DOHH2 (cell line): Measurements from ENCODE around the gene SUMF1.

Experiments
- H3F3A ChIP-seq: fragments of 200-600 bp; sonication (generic), shearing (Covaris generic); 2 replicates; pipeline ENCODE4 v1.6.0; 2016; ENCODE audit warnings: antibody characterized with exemption, mild to moderate bottlenecking; ENCODE audit not compliant: control insufficient read depth, insufficient read depth
- H3K27ac ChIP-seq: fragments of 200-600 bp; sonication (generic); 2 replicates; pipeline ENCODE4 v1.5.1; 2014; ENCODE audit warnings: low read depth, mild to moderate bottlenecking, low read length, moderate library complexity
- H3K27me3 ChIP-seq: fragments of 200-600 bp; sonication (generic); 2 replicates; pipeline ENCODE4 v1.6.1; 2014; ENCODE audit warnings: mild to moderate bottlenecking, low read length, mixed read lengths; ENCODE audit not compliant: control insufficient read depth
- H3K36me3 ChIP-seq: fragments of 200-600 bp; sonication (generic); 2 replicates; pipeline ENCODE4 v1.6.1; 2014; ENCODE audit warnings: mild to moderate bottlenecking, low read length, moderate library complexity, mixed read lengths; ENCODE audit not compliant: control insufficient read depth
- H3K4me1 ChIP-seq: fragments of 200-600 bp; sonication (generic); 2 replicates; pipeline ENCODE4 v1.6.1; 2014; ENCODE audit warnings: mild to moderate bottlenecking, low read length, mixed read lengths; ENCODE audit not compliant: control insufficient read depth
- H3K4me2 ChIP-seq: fragments of 200-600 bp; sonication (generic); 2 replicates; pipeline ENCODE4 v1.6.0; 2014; ENCODE audit warnings: mild to moderate bottlenecking, low read length, moderate library complexity
- H3K4me3 ChIP-seq: fragments of 200-600 bp; sonication (generic); 2 replicates; pipeline ENCODE4 v1.5.1; 2014; ENCODE audit warnings: mild to moderate bottlenecking, low read length, mixed read lengths
- H3K79me2 ChIP-seq: fragments of 200-600 bp; sonication (generic); 2 replicates; pipeline ENCODE4 v1.6.1; 2014; ENCODE audit warnings: mild to moderate bottlenecking, low read length, mixed read lengths; ENCODE audit not compliant: control insufficient read depth
- H3K9me2 ChIP-seq: fragments of 200-600 bp; sonication (generic); replicated peaks from 2 replicates; pipeline ENCODE4 v1.6.1; 2014; ENCODE audit warnings: mild to moderate bottlenecking, low read length, mixed read lengths; ENCODE audit not compliant: control insufficient read depth
- H3K9me3 ChIP-seq: fragments of 200-600 bp; sonication (generic); 2 replicates; pipeline ENCODE4 v1.6.1; 2014; ENCODE audit warnings: antibody characterized with exemption, low read length, mixed read lengths; ENCODE audit not compliant: control insufficient read depth, insufficient read depth
- H4K20me1 ChIP-seq: fragments of 200-600 bp; sonication (generic); 2 replicates; pipeline ENCODE4 v1.6.0; 2014; ENCODE audit warnings: low read depth, mild to moderate bottlenecking, antibody characterized with exemption, low read length, moderate library complexity; ENCODE audit not compliant: control insufficient read depth, insufficient read depth
- EZH2phosphoT487 ChIP-seq: fragments of 200-600 bp; sonication (generic); IDR thresholded peaks from 2 replicates; pipeline ENCODE4 v1.6.1; 2017; ENCODE audit warnings: borderline replicate concordance, mild to moderate bottlenecking, antibody characterized with exemption, low read length, moderate library complexity, mixed read lengths
- TF ChIP-seq, protein P1 (sequence below): fragments of 200-600 bp; sonication (generic); IDR thresholded peaks from one replicate; pipeline ENCODE4 v1.5.1; 2014; ENCODE audit warnings: antibody characterized with exemption, mild to moderate bottlenecking, low read depth, low read length; ENCODE audit not compliant: poor library complexity, severe bottlenecking

The SUMF1 gene

DNA sequence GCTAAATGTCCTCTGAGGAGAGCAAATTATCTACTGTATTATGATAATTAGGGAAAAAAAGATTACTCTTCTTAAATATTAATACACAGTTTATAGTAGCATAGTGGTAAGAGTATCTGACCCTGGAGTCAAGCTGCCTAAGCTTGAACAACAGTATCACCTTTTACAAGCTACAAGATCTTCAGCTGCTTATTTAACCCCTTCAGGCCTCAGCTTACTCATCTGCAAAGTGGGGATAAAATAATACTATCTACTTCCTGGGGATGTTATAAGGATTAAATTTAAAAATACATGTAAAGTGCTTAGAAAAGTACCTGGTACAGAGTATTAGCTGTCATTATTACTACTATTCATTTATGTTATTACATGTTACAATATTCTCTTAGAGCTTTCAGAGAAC, 42.0 kb downstream of the SUMF1 start:
- H3K27me3 ChIP-seq = no peaks in the 10 kb centered on the region
- TF ChIP-seq, protein P1, sequence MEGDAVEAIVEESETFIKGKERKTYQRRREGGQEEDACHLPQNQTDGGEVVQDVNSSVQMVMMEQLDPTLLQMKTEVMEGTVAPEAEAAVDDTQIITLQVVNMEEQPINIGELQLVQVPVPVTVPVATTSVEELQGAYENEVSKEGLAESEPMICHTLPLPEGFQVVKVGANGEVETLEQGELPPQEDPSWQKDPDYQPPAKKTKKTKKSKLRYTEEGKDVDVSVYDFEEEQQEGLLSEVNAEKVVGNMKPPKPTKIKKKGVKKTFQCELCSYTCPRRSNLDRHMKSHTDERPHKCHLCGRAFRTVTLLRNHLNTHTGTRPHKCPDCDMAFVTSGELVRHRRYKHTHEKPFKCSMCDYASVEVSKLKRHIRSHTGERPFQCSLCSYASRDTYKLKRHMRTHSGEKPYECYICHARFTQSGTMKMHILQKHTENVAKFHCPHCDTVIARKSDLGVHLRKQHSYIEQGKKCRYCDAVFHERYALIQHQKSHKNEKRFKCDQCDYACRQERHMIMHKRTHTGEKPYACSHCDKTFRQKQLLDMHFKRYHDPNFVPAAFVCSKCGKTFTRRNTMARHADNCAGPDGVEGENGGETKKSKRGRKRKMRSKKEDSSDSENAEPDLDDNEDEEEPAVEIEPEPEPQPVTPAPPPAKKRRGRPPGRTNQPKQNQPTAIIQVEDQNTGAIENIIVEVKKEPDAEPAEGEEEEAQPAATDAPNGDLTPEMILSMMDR = no peak
- H3K36me3 ChIP-seq = no peaks in the 10 kb centered on the region
- no peaks in the 10 kb centered on the region for H4K20me1 ChIP-seq
- no peak overlapping the region for H3K4me3 ChIP-seq
- no peak overlapping the region for H3K4me2 ChIP-seq
- H3K9me3 ChIP-seq = no peaks in the 10 kb centered on the region
- no peak overlapping the region for H3K27ac ChIP-seq
- H3F3A ChIP-seq = no peaks in the 10 kb centered on the region
- H3K9me2 ChIP-seq = no peaks in the 10 kb centered on the region
- H3K4me1 ChIP-seq = no peaks in the 10 kb centered on the region
- no peaks in the 10 kb centered on the region for H3K79me2 ChIP-seq

DNA sequence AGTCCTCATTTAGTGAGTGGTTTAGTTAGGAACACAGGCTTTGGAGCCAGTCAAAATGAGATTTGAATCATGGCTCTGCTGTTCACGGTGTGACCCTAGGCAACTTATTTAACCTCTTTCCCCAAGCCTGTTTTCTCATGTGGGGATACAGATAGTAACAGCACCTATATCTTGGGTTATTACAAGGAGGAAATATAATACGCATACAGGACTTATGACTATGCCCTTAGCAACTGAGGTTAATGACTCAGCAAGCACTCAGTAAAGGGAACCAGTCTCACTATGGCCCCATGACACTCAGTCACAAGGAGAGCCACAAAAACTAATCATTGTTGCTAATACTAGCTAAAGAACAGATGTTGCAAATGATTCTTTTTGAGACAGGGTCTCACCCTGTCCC, 45.9 kb downstream of the SUMF1 start:
- H3K4me1 ChIP-seq = no peaks in the 10 kb centered on the region; the same call in 1 of the 2 replicates
- no peak overlapping the region for H3K27ac ChIP-seq
- no peaks in the 10 kb centered on the region for H3F3A ChIP-seq
- H4K20me1 ChIP-seq = no peaks in the 10 kb centered on the region
- no peak overlapping the region for H3K4me3 ChIP-seq
- H3K4me2 ChIP-seq = no peak overlapping the region
- H3K79me2 ChIP-seq = no peaks in the 10 kb centered on the region
- no peaks in the 10 kb centered on the region for H3K27me3 ChIP-seq
- no peaks in the 10 kb centered on the region for H3K9me3 ChIP-seq
- 0 out of 2 replicates have a peak, but pooled peaks cover 5% of the 10 kb centered on the region for H3K36me3 ChIP-seq
- no peaks in the 10 kb centered on the region for H3K9me2 ChIP-seq
- TF ChIP-seq, protein P1 = no peak
- TF ChIP-seq EZH2phosphoT487 = no peak

DNA sequence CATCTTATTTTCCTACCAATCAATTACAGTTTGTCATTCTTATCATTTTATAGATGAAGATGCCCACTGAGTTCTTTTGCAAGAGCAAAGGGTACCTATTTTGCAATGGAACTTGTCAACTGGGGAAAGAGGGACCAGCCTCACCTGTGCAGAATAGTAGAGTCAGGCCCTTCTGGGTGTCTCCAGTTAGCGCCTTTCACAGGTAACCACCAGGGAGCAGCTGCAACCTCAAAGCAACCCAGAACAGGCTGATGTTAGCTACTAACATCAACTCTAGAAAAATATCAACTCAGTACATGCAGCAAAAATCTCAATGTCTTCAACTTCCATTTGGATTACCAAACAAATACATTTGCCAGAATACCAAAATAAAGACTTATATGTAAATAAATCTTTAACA, 47.1 kb downstream of the SUMF1 start:
- no peaks in the 10 kb centered on the region for H3F3A ChIP-seq
- H3K9me3 ChIP-seq = no peaks in the 10 kb centered on the region
- TF ChIP-seq, protein P1 = no peak
- TF ChIP-seq EZH2phosphoT487 = no peak
- H3K27ac ChIP-seq = no peak overlapping the region
- H3K27me3 ChIP-seq = no peaks in the 10 kb centered on the region
- H3K9me2 ChIP-seq = no peaks in the 10 kb centered on the region
- 0 out of 2 replicates have a peak, but pooled peaks cover 5% of the 10 kb centered on the region for H3K36me3 ChIP-seq
- H4K20me1 ChIP-seq = no peaks in the 10 kb centered on the region
- H3K4me1 ChIP-seq = no peaks in the 10 kb centered on the region; the same call in 1 of the 2 replicates
- no peak overlapping the region for H3K4me3 ChIP-seq
- H3K4me2 ChIP-seq = no peak overlapping the region
- H3K79me2 ChIP-seq = no peaks in the 10 kb centered on the region

DNA sequence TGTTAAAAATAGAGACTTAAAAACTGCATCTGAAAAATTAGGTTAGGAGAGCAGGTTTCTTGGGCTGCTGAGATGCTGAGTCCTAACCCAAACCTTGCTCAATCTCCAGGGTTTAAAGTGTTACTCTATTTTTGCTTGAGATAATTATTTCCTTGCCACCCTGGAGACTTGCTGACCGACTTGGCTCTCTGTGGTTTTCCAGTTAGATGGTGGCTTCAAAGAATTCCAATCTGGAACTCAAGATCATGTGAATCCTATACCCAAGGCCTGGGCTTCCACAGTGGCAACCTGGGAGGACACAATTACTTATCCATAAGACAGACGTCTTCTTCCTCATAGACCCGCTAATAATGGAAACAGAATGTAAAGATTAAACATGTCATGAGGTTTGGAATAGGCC, 47.7 kb downstream of the SUMF1 start:
- Histone ChIP-seq H3K27me3 (no peaks in the 10 kb centered on the region), H3K9me3 (no peaks in the 10 kb centered on the region), H4K20me1 (no peaks in the 10 kb centered on the region), H3K27ac (no peak overlapping the region), H3K4me3 (no peak overlapping the region), H3K36me3 (0 out of 2 replicates have a peak, but pooled peaks cover 5% of the 10 kb centered on the region), H3F3A (no peaks in the 10 kb centered on the region), H3K79me2 (no peaks in the 10 kb centered on the region), H3K4me2 (no peak overlapping the region), H3K4me1 (no peaks in the 10 kb centered on the region; the same call in 1 of the 2 replicates), H3K9me2 (no peaks in the 10 kb centered on the region)
- TF ChIP-seq, protein P1 = no peak
- TF ChIP-seq EZH2phosphoT487 = no peak
